OCI-LY7 (cell line): ENCODE data around the gene HINFP. TPM values are rescaled to one million over a fixed set of nuclear protein-coding genes. Genes with fewer than 3 reads are reported as not detected.

Experiments
- BruUV-seq: library from RNA; stranded (reverse); fragments of 400-500 nt; replicated peaks from 2 replicates; lab custom pipeline; 2021; lab: Mats Ljungman, UMichigan
- CTCF ChIA-PET: fragments of 300-600 bp; sonication (Branson Sonifier 250); formaldehyde crosslinking; loops from one replicate; lab custom pipeline; 2022; ENCODE audit warnings: antibody characterized with exemption; ENCODE audit not compliant: unreplicated experiment; lab: Charles Lee
- POLR2A ChIA-PET: fragments of 300-600 bp; sonication (Branson Sonifier 250); formaldehyde crosslinking; loops from one replicate; lab custom pipeline; 2022; ENCODE audit warnings: antibody characterized with exemption; lab: Charles Lee
- DNase-seq: peaks from one replicate; pipeline ENCODE4 v3.0.0-alpha.2; 2015; ENCODE audit warnings: low spot score
- H2AFZ ChIP-seq: fragments of 200-600 bp; sonication (generic), shearing (Covaris generic); 2 replicates; pipeline ENCODE4 v1.6.1; 2014; ENCODE audit warnings: mild to moderate bottlenecking, antibody characterized with exemption, low read length, moderate library complexity
- H3K27ac ChIP-seq: fragments of 200-600 bp; sonication (generic); 2 replicates; pipeline ENCODE4 v1.5.1; 2014; ENCODE audit warnings: mixed run types, low read depth, mild to moderate bottlenecking, moderate library complexity, low read length, inconsistent platforms; ENCODE audit not compliant: poor library complexity, severe bottlenecking
- H3K36me3 ChIP-seq: fragments of 200-600 bp; sonication (generic); 2 replicates; pipeline ENCODE4 v1.6.1; 2014; ENCODE audit warnings: mild to moderate bottlenecking, antibody characterized with exemption, low read length, moderate library complexity, mixed read lengths; ENCODE audit not compliant: insufficient read depth
- H3K4me1 ChIP-seq: fragments of 200-600 bp; sonication (generic); 2 replicates; pipeline ENCODE4 v1.5.1; 2014; ENCODE audit warnings: mild to moderate bottlenecking, low read length; ENCODE audit not compliant: insufficient read depth, poor library complexity, severe bottlenecking
- H3K4me2 ChIP-seq: fragments of 200-600 bp; sonication (generic); 2 replicates; pipeline ENCODE4 v1.6.1; 2014; ENCODE audit warnings: mild to moderate bottlenecking, low read length
- H3K4me3 ChIP-seq: fragments of 200-600 bp; sonication (generic); 2 replicates; pipeline ENCODE4 v1.5.1; 2014; ENCODE audit warnings: mild to moderate bottlenecking, low read depth, low read length; ENCODE audit not compliant: poor library complexity, severe bottlenecking
- H3K79me2 ChIP-seq: fragments of 200-600 bp; sonication (generic); 2 replicates; pipeline ENCODE4 v1.6.1; 2016; ENCODE audit warnings: low read depth, mild to moderate bottlenecking, low read length, moderate library complexity, mixed read lengths; ENCODE audit not compliant: insufficient read depth
- H3K9me2 ChIP-seq: fragments of 200-600 bp; sonication (generic); 2 replicates; pipeline ENCODE4 v1.6.1; 2016; ENCODE audit warnings: mild to moderate bottlenecking, low read length, mixed read lengths; ENCODE audit not compliant: insufficient read depth
- H3K9me3 ChIP-seq: fragments of 200-600 bp; sonication (generic); 2 replicates; pipeline ENCODE4 v1.6.1; 2014; ENCODE audit warnings: mild to moderate bottlenecking, mixed run types, low read length, mixed read lengths
- H4K20me1 ChIP-seq: fragments of 200-600 bp; sonication (generic); 2 replicates; pipeline ENCODE4 v1.6.1; 2014; ENCODE audit warnings: mild to moderate bottlenecking, antibody characterized with exemption, low read length, moderate library complexity, mixed read lengths; ENCODE audit not compliant: insufficient read depth
- CTCF ChIP-seq: fragments of 200-600 bp; sonication (generic); conservative IDR thresholded peaks from 2 replicates; pipeline ENCODE4 v1.5.1; 2014; ENCODE audit warnings: mild to moderate bottlenecking, antibody characterized with exemption, low read length, moderate library complexity, mixed read lengths
- EZH2phosphoT487 ChIP-seq: fragments of 200-600 bp; sonication (generic); IDR thresholded peaks from 2 replicates; pipeline ENCODE4 v1.6.1; 2018; ENCODE audit warnings: low read depth, borderline replicate concordance, mild to moderate bottlenecking, mixed run types, antibody characterized with exemption, low read length, moderate library complexity, mixed read lengths
- intact Hi-C: fragments of 100-400 bp; cut with micrococcal nuclease; formaldehyde crosslinking; loops from one replicate; pipeline ENCODE4 v1.10.0; 2022; ENCODE audit not compliant: unreplicated experiment
- total RNA-seq, 2 experiments: library from RNA; depleted of rRNA in 1 of 2; stranded (reverse); fragments of >200 nt in 1 of 2; shearing (Covaris generic) in 1 of 2; gene quantifications; 2 replicates each; pipeline ENCODE4 v1.2.3, GENCODE V29; 2014 to 2022

HINFP gene
- total RNA-seq, 2 experiments from 2014 or later = 27.7 to 29.6 TPM

DNA sequence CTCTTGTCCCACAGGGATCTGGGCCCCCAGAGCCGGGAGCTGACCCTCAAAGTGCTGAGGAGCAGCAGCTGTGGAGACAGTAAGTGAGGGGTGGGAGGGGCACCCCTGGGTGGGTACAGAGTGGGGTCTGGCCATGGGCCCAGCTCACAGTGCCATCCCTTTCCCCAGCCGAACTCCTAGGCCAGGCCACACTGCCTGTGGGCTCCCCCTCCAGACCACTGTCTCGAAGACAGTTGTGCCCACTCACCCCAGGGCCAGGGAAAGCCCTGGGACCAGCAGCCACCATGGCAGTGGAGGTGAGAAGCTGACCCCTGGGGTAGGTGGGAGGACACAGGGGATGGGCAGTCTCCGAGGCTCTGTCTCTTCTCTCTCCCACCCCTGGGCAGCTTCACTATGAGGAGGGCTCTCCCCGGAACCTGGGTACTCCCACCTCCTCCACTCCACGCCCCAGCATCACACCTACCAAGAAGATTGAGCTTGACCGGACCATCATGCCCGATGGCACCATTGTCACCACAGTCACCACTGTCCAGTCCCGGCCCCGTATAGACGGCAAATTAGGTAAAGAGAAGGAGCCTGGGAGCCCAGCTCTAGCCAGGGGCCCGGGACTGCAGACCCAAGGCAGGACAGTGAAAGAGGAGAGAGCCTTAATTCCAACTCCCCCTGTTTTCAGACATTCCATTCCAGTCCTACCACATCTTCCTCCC is 8.9 kb upstream of the HINFP start:
- TF ChIP-seq CTCF = no peak
- no peak for TF ChIP-seq EZH2phosphoT487

DNA sequence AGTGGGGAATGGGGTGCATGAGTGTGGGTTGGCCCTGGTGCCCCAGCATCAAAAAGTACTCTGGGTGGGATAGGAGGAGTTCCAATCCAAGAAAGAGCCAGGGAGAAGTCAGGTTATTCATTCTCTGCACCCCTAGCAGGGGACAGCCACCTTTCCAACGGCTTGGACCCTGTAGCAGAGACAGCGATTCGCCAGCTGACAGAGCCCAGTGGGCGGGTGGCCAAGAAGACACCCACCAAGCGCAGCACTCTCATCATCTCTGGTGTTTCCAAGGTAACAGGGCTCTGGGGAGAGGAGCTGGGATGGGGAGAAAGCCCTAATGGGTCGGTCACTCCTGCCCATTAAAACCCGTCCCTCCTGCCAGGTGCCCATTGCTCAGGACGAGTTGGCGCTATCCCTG is 7.7 kb upstream of the HINFP start:
- H3K36me3 ChIP-seq = peaks cover 22% of the 10 kb centered on the region
- CTCF ChIA-PET = no interaction called here
- POLR2A ChIA-PET = no interaction called here
- H4K20me1 ChIP-seq = no peaks in the 10 kb centered on the region
- no peak overlapping the region for H2AFZ ChIP-seq
- H3K27ac ChIP-seq = no peak overlapping the region
- TF ChIP-seq EZH2phosphoT487 (no peak), CTCF (no peak)
- H3K4me3 ChIP-seq = no peak overlapping the region
- intact Hi-C loops = no loop called here
- H3K9me3 ChIP-seq = no peaks in the 10 kb centered on the region
- peaks cover 2% of the 10 kb centered on the region; the same call in 1 of the 2 replicates for H3K79me2 ChIP-seq
- H3K9me2 ChIP-seq = no peaks in the 10 kb centered on the region
- BruUV-seq = no TSS peak
- peaks cover 4% of the 10 kb centered on the region for H3K4me1 ChIP-seq
- DNase-seq = no peak
- no peak overlapping the region for H3K4me2 ChIP-seq

More for the DNA sequence above, 8.9 kb upstream of the HINFP start:
- no TSS peak for BruUV-seq
- no peaks in the 10 kb centered on the region for H3K9me3 ChIP-seq
- peaks cover 22% of the 10 kb centered on the region for H3K36me3 ChIP-seq
- intact Hi-C loops = no loop called here
- H2AFZ ChIP-seq = no peak overlapping the region
- H3K4me1 ChIP-seq = peaks cover 10% of the 10 kb centered on the region
- no peak for DNase-seq
- no peak overlapping the region for H3K4me3 ChIP-seq
- no peaks in the 10 kb centered on the region for H4K20me1 ChIP-seq
- ChIA-PET POLR2A (no interaction called here), CTCF (interaction anchor here (0.6 kb wide), 1 partner anchor 221 kb away, joined by 3 read pairs; no protein-coding TSS in a partner anchor)
- peaks cover 6% of the 10 kb centered on the region; the same call in 1 of the 2 replicates for H3K79me2 ChIP-seq
- H3K4me2 ChIP-seq = no peak overlapping the region
- H3K27ac ChIP-seq = no peak overlapping the region
- H3K9me2 ChIP-seq = no peaks in the 10 kb centered on the region

DNA sequence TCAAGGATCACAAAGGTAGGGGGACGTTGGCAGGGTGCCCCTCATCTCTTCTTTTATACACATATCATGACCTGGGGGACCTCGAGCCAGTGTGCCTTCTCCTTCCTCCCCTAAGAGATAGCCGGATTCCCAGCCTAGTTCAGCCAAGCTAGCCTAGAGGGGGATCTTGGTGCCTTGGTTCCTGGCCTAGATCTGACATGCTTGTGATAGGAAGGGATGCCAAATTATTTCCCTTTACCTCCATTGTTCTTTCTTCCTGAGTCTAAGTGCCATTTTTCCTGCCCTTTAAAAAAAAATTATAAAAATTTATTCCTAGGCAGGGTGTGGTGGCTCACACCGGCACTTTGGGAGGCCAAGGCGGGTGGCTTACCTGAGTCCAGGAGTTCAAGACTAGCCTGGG is 7.0 kb upstream of the HINFP start:
- H4K20me1 ChIP-seq = no peaks in the 10 kb centered on the region
- no peak for TF ChIP-seq CTCF
- TF ChIP-seq EZH2phosphoT487 = no peak
- H3K27ac ChIP-seq = no peak overlapping the region
- ChIA-PET POLR2A (interaction anchor here (0.7 kb wide), 1 partner anchor 20 kb away, joined by 8 read pairs; no protein-coding TSS in a partner anchor), CTCF (no interaction called here)
- no peaks in the 10 kb centered on the region for H3K9me3 ChIP-seq
- H2AFZ ChIP-seq = no peak overlapping the region
- no peaks in the 10 kb centered on the region for H3K4me1 ChIP-seq
- H3K9me2 ChIP-seq = no peaks in the 10 kb centered on the region
- no peak overlapping the region for H3K4me2 ChIP-seq
- no peak for DNase-seq
- no peak overlapping the region for H3K4me3 ChIP-seq
- H3K36me3 ChIP-seq = peaks cover 22% of the 10 kb centered on the region
- H3K79me2 ChIP-seq = no peaks in the 10 kb centered on the region
- intact Hi-C loops = no loop called here
- BruUV-seq = no TSS peak
